ENCODE data around the gene MAD2L2. TPM values are rescaled to one million over a fixed set of nuclear protein-coding genes. Genes with fewer than 3 reads are reported as not detected.

MAD2L2 gene
- polyA plus RNA-seq, 1 donor = 35.7 TPM

GRCh38 chr1:11685210-11685752 is 4.3 kb upstream of the MAD2L2 start:
- DNase-seq = no peak

- no peak for DNase-seq
Observed at GRCh38 chr1:11684070-11684469, 3.1 kb upstream of the MAD2L2 start.

- no peak for DNase-seq
Observed at GRCh38 chr1:11682799-11683198, 1.9 kb upstream of the MAD2L2 start.

- DNase-seq = no peak
Observed at GRCh38 chr1:11682287-11682771, 1.4 kb upstream of the MAD2L2 start.

- no peak for DNase-seq
Observed at GRCh38 chr1:11680270-11681070, 478 bp downstream of the MAD2L2 start.

- DNase-seq = no peak
Observed at GRCh38 chr1:11678442-11678841, 2.5 kb downstream of the MAD2L2 start.

- DNase-seq = no peak
Observed at GRCh38 chr1:11676386-11677103, 4.4 kb downstream of the MAD2L2 start.

GRCh38 chr1:11675325-11675724 is 5.6 kb downstream of the MAD2L2 start:
- no peak for DNase-seq

- no peak for DNase-seq
Observed at GRCh38 chr1:11674488-11674887, 6.5 kb downstream of the MAD2L2 start.

- no peak for DNase-seq
Observed at GRCh38 chr1:11673089-11673769, 7.7 kb downstream of the MAD2L2 start.

GRCh38 chr1:11671544-11672286 is 9.2 kb downstream of the MAD2L2 start:
- no peak for DNase-seq

GRCh38 chr1:11671205-11671543 is 9.8 kb downstream of the MAD2L2 start:
- no peak for DNase-seq

GRCh38 chr1:11670747-11671146 is 10.2 kb downstream of the MAD2L2 start:
- no peak for DNase-seq

GRCh38 chr1:11668516-11668915 is 12.4 kb downstream of the MAD2L2 start:
- DNase-seq = no peak

- no peak for DNase-seq
Observed at GRCh38 chr1:11664336-11665065, 16.4 kb downstream of the MAD2L2 start.

GRCh38 chr1:11661103-11661502 is 19.8 kb downstream of the MAD2L2 start:
- DNase-seq = no peak

- no peak for DNase-seq
Observed at GRCh38 chr1:11659748-11660147, 21.2 kb downstream of the MAD2L2 start.

GRCh38 chr1:11658542-11658941 is 22.4 kb downstream of the MAD2L2 start:
- DNase-seq = no peak

- no peak for DNase-seq
Observed at GRCh38 chr1:11657654-11658053, 23.3 kb downstream of the MAD2L2 start.

GRCh38 chr1:11654939-11655808 is 25.8 kb downstream of the MAD2L2 start:
- no peak for DNase-seq
